HepG2 (cell line): Measurements from ENCODE around the gene PPP2R5C. TPM values are rescaled to one million over a fixed set of nuclear protein-coding genes. Genes with fewer than 3 reads are reported as not detected.
A peak's percentile ranks its signal among the peaks of the same experiment; 100 is the strongest.

ENCODE experiments used
- ATF1 ChIP-seq: IDR thresholded peaks from 2 replicates; pipeline ENCODE4 v1.6.1; 2016; ENCODE audit warnings: mild to moderate bottlenecking, control low read depth
- CENPX ChIP-seq: sonication (generic); formaldehyde crosslinking; IDR thresholded peaks from 2 replicates; pipeline ENCODE4 v1.9.0; 2021; ENCODE audit warnings: mild to moderate bottlenecking, missing genetic modification reagents, moderate library complexity
- ERF ChIP-seq: IDR thresholded peaks from 2 replicates; pipeline ENCODE4 v1.6.1; 2018; ENCODE audit warnings: missing biosample characterization, missing genetic modification reagents
- GZF1 ChIP-seq: sonication (generic); formaldehyde crosslinking; IDR thresholded peaks from 2 replicates; pipeline ENCODE4 v1.5.1; 2020; ENCODE audit warnings: mild to moderate bottlenecking, missing genetic modification reagents
- MEIS2 ChIP-seq: sonication (generic); formaldehyde crosslinking; IDR thresholded peaks from 2 replicates; pipeline ENCODE4 v1.9.0; 2021; ENCODE audit warnings: mild to moderate bottlenecking, missing genetic modification reagents
- PRPF4 ChIP-seq: fragments of 200-400 bp; formaldehyde crosslinking; IDR thresholded peaks from 2 replicates; pipeline ENCODE4 v1.6.1; 2016; ENCODE audit warnings: low read length, low read depth; ENCODE audit not compliant: poor library complexity, severe bottlenecking
- RARA ChIP-seq: IDR thresholded peaks from 2 replicates; pipeline ENCODE4 v1.6.1; 2016; ENCODE audit warnings: missing genetic modification reagents, missing compliant biosample characterization
- RBFOX2 ChIP-seq: fragments of 200-400 bp; formaldehyde crosslinking; IDR thresholded peaks from 2 replicates; pipeline ENCODE4 v1.6.1; 2017; ENCODE audit warnings: low read depth, mild to moderate bottlenecking, low read length
- SP5 ChIP-seq: IDR thresholded peaks from 2 replicates; pipeline ENCODE4 v1.6.1; 2016; ENCODE audit warnings: low read depth, borderline replicate concordance
- ZBTB8A ChIP-seq: sonication (generic); formaldehyde crosslinking; IDR thresholded peaks from 2 replicates; pipeline ENCODE4 v1.4.0; 2020; ENCODE audit warnings: mild to moderate bottlenecking, low read depth, missing genetic modification reagents, borderline replicate concordance
- ZFP36L2 ChIP-seq: sonication (generic); formaldehyde crosslinking; IDR thresholded peaks from 2 replicates; pipeline ENCODE4 v1.4.0; 2020; ENCODE audit warnings: missing genetic modification reagents
- ZNF552 ChIP-seq: sonication (generic); formaldehyde crosslinking; IDR thresholded peaks from 2 replicates; pipeline ENCODE4 v1.9.0; 2022; ENCODE audit warnings: missing genetic modification reagents, mild to moderate bottlenecking, borderline replicate concordance
- ZNF572 ChIP-seq: sonication (generic); formaldehyde crosslinking; IDR thresholded peaks from 2 replicates; pipeline ENCODE4 v1.5.1; 2020; ENCODE audit warnings: mild to moderate bottlenecking, missing genetic modification reagents
- ZNF616 ChIP-seq: sonication (generic); formaldehyde crosslinking; IDR thresholded peaks from 2 replicates; pipeline ENCODE4 v1.5.0; 2020; ENCODE audit warnings: low read depth, mild to moderate bottlenecking, missing genetic modification reagents
- ZNF720 ChIP-seq: sonication (generic); formaldehyde crosslinking; IDR thresholded peaks from 2 replicates; pipeline ENCODE4 v1.4.0; 2020; ENCODE audit warnings: missing genetic modification reagents
- ZSCAN9 ChIP-seq: IDR thresholded peaks from 2 replicates; pipeline ENCODE4 v1.6.1; 2016; ENCODE audit warnings: borderline replicate concordance
- polyA plus RNA-seq, 8 experiments: library from polyadenylated mRNA; depleted of rRNA in 3 of 8; stranded (reverse) in 7 of 8; unstranded in 1 of 8; fragments of >200 nt; fragmentation: Illumina TruSeq in 4 of 8; extraction: Trizol in 4 of 8; gene quantifications; 2 replicates each; pipeline versions ENCODE4 v1.2.1 to v1.2.3, GENCODE V29; 2011 to 2016; ENCODE audit warnings: low read depth in 4 of 8, missing spikeins in 1 of 8, mixed read lengths in 1 of 8; ENCODE audit not compliant: insufficient read depth in 1 of 8
- total RNA-seq, 5 experiments: library from RNA; depleted of rRNA; stranded (reverse); fragments of >200 nt; fragmentation: Illumina TruSeq; extraction: Trizol; gene quantifications; 2 replicates each; pipeline ENCODE4 v1.2.3, GENCODE V29; 2016; ENCODE audit warnings: low read depth in 1 of 5
- TF ChIP-seq, protein P1 (sequence below): sonication (generic); formaldehyde crosslinking; IDR thresholded peaks from 2 replicates; pipeline ENCODE4 v1.8.1; 2023; ENCODE audit warnings: missing genetic modification reagents, inconsistent platforms, borderline replicate concordance
- TF ChIP-seq, protein P2 (sequence below): sonication (generic); formaldehyde crosslinking; IDR thresholded peaks from 2 replicates; pipeline ENCODE4 v1.8.1; 2023; ENCODE audit warnings: mild to moderate bottlenecking, missing genetic modification reagents, borderline replicate concordance
- TF ChIP-seq, protein P3 (sequence below): sonication (generic); formaldehyde crosslinking; IDR thresholded peaks from 2 replicates; pipeline ENCODE4 v1.5.0; 2020; ENCODE audit warnings: missing genetic modification reagents
- TF ChIP-seq, protein P4 (sequence below): sonication (generic); formaldehyde crosslinking; IDR thresholded peaks from 2 replicates; pipeline ENCODE4 v1.9.0; 2021; ENCODE audit warnings: missing genetic modification reagents, borderline replicate concordance

Gene PPP2R5C
- total and polyA plus RNA-seq, 2 of the 13 experiments (the other 11 are each of a cell fraction or from before 2014, with no cell fraction given) = 74.3 to 78.5 TPM

DNA sequence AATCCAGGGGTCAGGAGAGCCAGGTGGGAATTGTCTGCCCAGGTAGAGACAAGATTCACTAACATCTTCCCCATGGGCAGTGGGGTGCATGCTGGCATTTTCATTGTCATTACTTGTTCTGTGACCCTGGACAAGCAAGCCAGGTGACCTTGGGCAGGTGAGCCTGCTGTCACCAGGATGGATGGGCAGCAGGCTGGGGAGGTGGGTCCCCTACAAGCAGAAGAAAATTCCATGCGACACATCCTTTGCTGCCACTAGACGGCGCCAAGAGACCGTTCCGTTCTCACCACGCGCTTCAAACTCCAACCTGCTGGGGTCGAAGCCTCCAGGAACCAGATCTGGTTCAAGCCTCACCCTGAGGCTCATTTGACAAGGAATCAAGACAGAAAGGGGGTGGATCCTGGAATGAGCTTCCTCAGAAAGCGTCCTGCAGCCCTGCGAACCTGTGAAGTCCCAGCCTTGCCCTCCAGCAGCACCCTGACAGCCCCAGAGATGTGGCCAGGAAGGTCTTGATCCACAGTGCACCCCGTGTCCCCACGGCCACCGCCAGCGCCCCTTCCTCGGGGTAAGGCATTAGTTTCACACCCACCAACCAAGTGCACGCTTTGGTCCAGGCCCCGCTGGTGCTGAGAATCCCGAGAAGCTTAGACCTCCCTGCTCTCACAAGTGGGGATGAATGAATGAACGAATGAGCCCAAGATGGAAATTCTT, 199.7 kb downstream of the PPP2R5C start (continued):
- TF ChIP-seq, protein P1, sequence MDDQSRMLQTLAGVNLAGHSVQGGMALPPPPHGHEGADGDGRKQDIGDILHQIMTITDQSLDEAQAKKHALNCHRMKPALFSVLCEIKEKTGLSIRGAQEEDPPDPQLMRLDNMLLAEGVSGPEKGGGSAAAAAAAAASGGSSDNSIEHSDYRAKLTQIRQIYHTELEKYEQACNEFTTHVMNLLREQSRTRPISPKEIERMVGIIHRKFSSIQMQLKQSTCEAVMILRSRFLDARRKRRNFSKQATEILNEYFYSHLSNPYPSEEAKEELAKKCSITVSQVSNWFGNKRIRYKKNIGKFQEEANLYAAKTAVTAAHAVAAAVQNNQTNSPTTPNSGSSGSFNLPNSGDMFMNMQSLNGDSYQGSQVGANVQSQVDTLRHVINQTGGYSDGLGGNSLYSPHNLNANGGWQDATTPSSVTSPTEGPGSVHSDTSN = no peak
- TF ChIP-seq RBFOX2 (no peak), SP5 (no peak), GZF1 (CRISPR knock-in tag) (no peak), MEIS2 (CRISPR knock-in tag) (peak; percentile 67; the same call in 1 of the 2 replicates), CENPX (CRISPR knock-in tag) (no peak), ZSCAN9 (CRISPR knock-in tag) (no peak), ZNF720 (no peak), ZFP36L2 (CRISPR knock-in tag) (no peak), ZNF572 (no peak), ZNF552 (no peak), ERF (CRISPR knock-in tag) (peak; percentile 71; the same call in 1 of the 2 replicates), ZNF616 (no peak), ATF1 (CRISPR knock-in tag) (no peak), PRPF4 (no peak), RARA (0 out of 2 replicates have a peak, but pooled peaks have one; percentile 5), ZBTB8A (CRISPR knock-in tag) (no peak)
- TF ChIP-seq, protein P2, sequence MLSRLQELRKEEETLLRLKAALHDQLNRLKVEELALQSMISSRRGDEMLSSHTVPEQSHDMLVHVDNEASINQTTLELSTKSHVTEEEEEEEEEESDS = no peak
- TF ChIP-seq, protein P3, sequence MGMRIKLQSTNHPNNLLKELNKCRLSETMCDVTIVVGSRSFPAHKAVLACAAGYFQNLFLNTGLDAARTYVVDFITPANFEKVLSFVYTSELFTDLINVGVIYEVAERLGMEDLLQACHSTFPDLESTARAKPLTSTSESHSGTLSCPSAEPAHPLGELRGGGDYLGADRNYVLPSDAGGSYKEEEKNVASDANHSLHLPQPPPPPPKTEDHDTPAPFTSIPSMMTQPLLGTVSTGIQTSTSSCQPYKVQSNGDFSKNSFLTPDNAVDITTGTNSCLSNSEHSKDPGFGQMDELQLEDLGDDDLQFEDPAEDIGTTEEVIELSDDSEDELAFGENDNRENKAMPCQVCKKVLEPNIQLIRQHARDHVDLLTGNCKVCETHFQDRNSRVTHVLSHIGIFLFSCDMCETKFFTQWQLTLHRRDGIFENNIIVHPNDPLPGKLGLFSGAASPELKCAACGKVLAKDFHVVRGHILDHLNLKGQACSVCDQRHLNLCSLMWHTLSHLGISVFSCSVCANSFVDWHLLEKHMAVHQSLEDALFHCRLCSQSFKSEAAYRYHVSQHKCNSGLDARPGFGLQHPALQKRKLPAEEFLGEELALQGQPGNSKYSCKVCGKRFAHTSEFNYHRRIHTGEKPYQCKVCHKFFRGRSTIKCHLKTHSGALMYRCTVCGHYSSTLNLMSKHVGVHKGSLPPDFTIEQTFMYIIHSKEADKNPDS (CRISPR knock-in tag) = no peak
- TF ChIP-seq, protein P4, sequence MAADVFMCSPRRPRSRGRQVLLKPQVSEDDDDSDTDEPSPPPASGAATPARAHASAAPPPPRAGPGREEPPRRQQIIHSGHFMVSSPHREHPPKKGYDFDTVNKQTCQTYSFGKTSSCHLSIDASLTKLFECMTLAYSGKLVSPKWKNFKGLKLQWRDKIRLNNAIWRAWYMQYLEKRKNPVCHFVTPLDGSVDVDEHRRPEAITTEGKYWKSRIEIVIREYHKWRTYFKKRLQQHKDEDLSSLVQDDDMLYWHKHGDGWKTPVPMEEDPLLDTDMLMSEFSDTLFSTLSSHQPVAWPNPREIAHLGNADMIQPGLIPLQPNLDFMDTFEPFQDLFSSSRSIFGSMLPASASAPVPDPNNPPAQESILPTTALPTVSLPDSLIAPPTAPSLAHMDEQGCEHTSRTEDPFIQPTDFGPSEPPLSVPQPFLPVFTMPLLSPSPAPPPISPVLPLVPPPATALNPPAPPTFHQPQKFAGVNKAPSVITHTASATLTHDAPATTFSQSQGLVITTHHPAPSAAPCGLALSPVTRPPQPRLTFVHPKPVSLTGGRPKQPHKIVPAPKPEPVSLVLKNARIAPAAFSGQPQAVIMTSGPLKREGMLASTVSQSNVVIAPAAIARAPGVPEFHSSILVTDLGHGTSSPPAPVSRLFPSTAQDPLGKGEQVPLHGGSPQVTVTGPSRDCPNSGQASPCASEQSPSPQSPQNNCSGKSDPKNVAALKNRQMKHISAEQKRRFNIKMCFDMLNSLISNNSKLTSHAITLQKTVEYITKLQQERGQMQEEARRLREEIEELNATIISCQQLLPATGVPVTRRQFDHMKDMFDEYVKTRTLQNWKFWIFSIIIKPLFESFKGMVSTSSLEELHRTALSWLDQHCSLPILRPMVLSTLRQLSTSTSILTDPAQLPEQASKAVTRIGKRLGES (CRISPR knock-in tag) = no peak
